Measurements from ENCODE around the gene RNF217. TPM values are rescaled to one million over a fixed set of nuclear protein-coding genes. Genes with fewer than 3 reads are reported as not detected.

Gene RNF217
- total and polyA plus RNA-seq, 2 of the 8 experiments (the other 6 are each of a cell fraction or from before 2014, with no cell fraction given) = 2.0 to 8.9 TPM

- Histone ChIP-seq H2BK5ac (ENCODE audit: low read depth, low read length) (no peak overlapping the region), H3K18ac (ENCODE audit: extremely low read depth, low read length) (no peak overlapping the region), H3K23ac (ENCODE audit: insufficient read length) (no peak overlapping the region), H2BK120ac (replicated peaks; ENCODE audit: low read depth, low read length) (no peak overlapping the region), H3K4me3 (ENCODE audit: extremely low read depth in 1 of 4, insufficient read depth in 2 of 4, low read depth in 3 of 4, low read length in 4 of 4) (no peak overlapping the region), H3K56ac (replicated peaks; ENCODE audit: insufficient read length, low read depth, low read length) (no peak overlapping the region), H2BK12ac (ENCODE audit: low read depth, low read length) (no peak overlapping the region), H3K14ac (ENCODE audit: insufficient read length) (no peak overlapping the region), H3K27ac (ENCODE audit: low read depth, low read length) (no peak overlapping the region), H3K9ac (replicated peaks in 1 of 4; ENCODE audit: extremely low read depth in 1 of 4, low read depth in 3 of 4, low read length in 3 of 4) (no peak overlapping the region), H3K4me2 (ENCODE audit: insufficient read depth in 1 of 2, low read depth in 2 of 2, low read length in 2 of 2) (no peak overlapping the region), H3K27me3 (replicated peaks in 1 of 4; ENCODE audit: control insufficient read depth in 3 of 4, extremely low read depth in 1 of 4, insufficient read depth in 3 of 4, low read length in 3 of 4) (no peaks in the 10 kb centered on the region; a peak in 1 of 7 replicates), H3K9me3 (ENCODE audit: insufficient read depth in 2 of 2, low read depth in 1 of 2, low read length in 1 of 2) (no peaks in the 10 kb centered on the region), H2AK5ac (ENCODE audit: low read depth, low read length) (no peak overlapping the region), H2AFZ (ENCODE audit: low read length) (no peak overlapping the region), H4K91ac (replicated peaks; ENCODE audit: insufficient read length, low read length) (no peak overlapping the region), H3K4ac (replicated peaks; ENCODE audit: insufficient read length, low read depth, low read length) (no peak overlapping the region), H2BK15ac (ENCODE audit: low read length) (no peak overlapping the region), H4K5ac (ENCODE audit: insufficient read length, low read depth, low read length) (no peak overlapping the region), H4K20me1 (replicated peaks in 1 of 2; ENCODE audit: control insufficient read depth in 1 of 2, insufficient read depth in 2 of 2, low read length in 2 of 2) (no peaks in the 10 kb centered on the region), H4K8ac (ENCODE audit: extremely low read depth, insufficient read depth, low read length) (no peak overlapping the region), H3K23me2 (ENCODE audit: low read depth, low read length) (0 out of 2 replicates have a peak, but pooled peaks cover 2% of the 10 kb centered on the region), H3K4me1 (replicated peaks in 1 of 4; ENCODE audit: control insufficient read depth in 3 of 4, insufficient read depth in 4 of 4, low read length in 3 of 4) (peaks cover 0 to 6% (median 3%) of the 10 kb centered on the region in 4 experiments; a peak in 3 of 7 replicates), H3K36me3 (ENCODE audit: control insufficient read depth in 2 of 4, insufficient read depth in 4 of 4, low read length in 3 of 4) (peaks cover 0 to 4% (median 0%) of the 10 kb centered on the region in 4 experiments; a peak in 1 of 8 replicates), H3K79me1 (ENCODE audit: low read depth, low read length) (no peaks in the 10 kb centered on the region), H2BK20ac (ENCODE audit: low read length) (no peak overlapping the region), H3K79me2 (ENCODE audit: control insufficient read depth in 1 of 2, insufficient read depth in 2 of 2, low read length in 2 of 2) (no peaks in the 10 kb centered on the region)
- ChIA-PET POLR2A (ENCODE audit: partially characterized antibody) (no interaction called here), CTCF (ENCODE audit: partially characterized antibody) (interaction anchor here (0.6 to 2.3 kb wide), 4 partner anchors 9 to 192 kb away, joined by 3 to 7 read pairs (median 4); no protein-coding TSS in a partner anchor)
- TF ChIP-seq RAD21 (IDR thresholded peaks at IDR 0.05 in 1 of 2, conservative IDR thresholded peaks at IDR 0.05 in 1 of 2; ENCODE audit: low read depth in 2 of 2, low read length in 2 of 2) (no peak), CTBP2 (IDR thresholded peaks at IDR 0.05; ENCODE audit: borderline replicate concordance, insufficient read depth, insufficient read length, low read length) (no peak), BACH1 (IDR thresholded peaks at IDR 0.05; ENCODE audit: low read length) (no peak), POU5F1 (IDR thresholded peaks at IDR 0.05; ENCODE audit: low read depth, low read length) (no peak)
- FAIRE-seq (no peak), DNase-seq (ENCODE audit: low read depth in 1 of 2, low spot score in 2 of 2) (no peak)
- 87% methylated on average over 10 of the region's 10 CpGs; no CpG with 5 or more reads in 1 of the 2 experiments for WGBS, 2 experiments (ENCODE audit: extremely low coverage in 1 of 2, insufficient coverage in 1 of 2, insufficient read length in 1 of 2, insufficient replicate concordance in 2 of 2, low coverage in 1 of 2, low lambda C conversion rate in 2 of 2, missing lambda C conversion rate in 1 of 2)
Measured at GRCh38 chr6:124978451-124979293, 16.4 kb downstream of the RNF217 start.

All from H1 (cell line).